Superior temporal gyrus (tissue), 1 donor: ENCODE data around the gene SLC14A1.
A peak's percentile ranks its signal among the peaks of the same experiment; 100 is the strongest.
"Not testable (repeated sequence)": the region's sequence is repeated elsewhere in the genome, so short reads cannot be mapped to it uniquely, and the experiment has no call there.

ENCODE experiments used
- DNase-seq: peaks from one replicate; pipeline ENCODE4 v3.0.0-alpha.2; 2016; ENCODE audit errors: extremely low spot score

The SLC14A1 gene

DNA sequence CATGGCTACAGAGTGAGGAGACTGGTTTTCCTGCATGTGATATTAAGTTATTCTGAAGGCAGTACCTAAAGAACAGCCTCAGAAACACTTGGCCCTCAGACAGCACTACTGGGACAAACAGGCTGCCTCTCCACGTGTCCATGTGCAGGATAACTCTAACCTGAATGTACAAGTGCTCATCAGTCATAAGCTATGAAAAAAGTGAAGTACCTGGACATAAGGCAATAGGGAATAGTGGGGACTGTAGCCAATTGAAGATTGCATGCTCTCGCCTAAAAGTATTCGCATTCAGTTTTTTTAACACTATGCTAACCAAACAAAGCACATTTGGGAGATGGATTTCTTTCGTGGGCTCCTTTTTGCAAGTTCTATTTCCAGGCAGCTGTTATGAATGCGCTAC is 33.0 kb downstream of the SLC14A1 start:
- DNase-seq, result no peak

DNA sequence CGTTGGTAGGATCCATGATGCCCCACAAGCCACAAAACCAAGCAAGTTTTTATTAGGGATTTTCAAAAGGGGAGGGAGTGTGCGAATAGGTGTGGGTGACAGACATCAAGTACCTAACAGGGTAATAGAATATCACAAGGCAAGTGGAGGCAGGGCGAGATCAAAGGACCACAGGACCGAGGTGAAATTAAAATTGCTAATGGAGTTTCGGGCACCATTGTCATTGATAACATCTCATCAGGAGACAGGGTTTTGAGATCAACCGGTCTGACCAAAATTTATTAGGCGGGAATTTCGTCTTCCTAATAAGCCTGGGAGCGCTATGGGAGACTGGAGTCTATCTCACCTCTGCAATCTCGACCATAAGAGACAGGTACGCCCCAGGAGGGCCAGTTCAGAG is 33.7 kb downstream of the SLC14A1 start:
- DNase-seq, result not testable (repeated sequence)

DNA sequence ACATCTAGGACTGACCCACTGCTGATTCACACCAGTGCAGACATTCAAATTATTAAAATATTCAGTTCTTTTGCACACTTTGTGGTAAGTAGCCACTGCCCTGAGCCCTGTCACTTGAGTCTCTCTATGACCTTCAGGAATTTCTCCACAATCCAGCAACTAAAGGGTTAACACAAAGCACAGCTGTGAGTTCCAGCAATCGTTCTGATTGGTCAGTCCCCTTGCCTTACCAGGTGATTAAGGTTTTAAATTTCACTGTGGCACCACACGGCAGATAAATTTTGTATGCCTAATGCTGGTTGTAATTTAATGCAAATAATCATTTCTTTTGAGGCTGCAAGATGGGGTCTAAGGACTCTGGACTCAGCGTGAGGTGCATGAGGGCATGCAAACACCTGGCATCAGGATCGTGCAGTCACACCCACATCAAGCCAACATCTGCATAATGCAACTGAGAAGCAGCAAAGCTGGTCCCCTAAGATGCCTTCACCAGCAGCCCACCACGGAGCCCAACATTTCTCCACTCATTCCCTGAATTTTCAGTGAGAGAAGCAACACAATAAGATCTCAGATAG is 36.6 kb downstream of the SLC14A1 start:
- DNase-seq, result no peak

DNA sequence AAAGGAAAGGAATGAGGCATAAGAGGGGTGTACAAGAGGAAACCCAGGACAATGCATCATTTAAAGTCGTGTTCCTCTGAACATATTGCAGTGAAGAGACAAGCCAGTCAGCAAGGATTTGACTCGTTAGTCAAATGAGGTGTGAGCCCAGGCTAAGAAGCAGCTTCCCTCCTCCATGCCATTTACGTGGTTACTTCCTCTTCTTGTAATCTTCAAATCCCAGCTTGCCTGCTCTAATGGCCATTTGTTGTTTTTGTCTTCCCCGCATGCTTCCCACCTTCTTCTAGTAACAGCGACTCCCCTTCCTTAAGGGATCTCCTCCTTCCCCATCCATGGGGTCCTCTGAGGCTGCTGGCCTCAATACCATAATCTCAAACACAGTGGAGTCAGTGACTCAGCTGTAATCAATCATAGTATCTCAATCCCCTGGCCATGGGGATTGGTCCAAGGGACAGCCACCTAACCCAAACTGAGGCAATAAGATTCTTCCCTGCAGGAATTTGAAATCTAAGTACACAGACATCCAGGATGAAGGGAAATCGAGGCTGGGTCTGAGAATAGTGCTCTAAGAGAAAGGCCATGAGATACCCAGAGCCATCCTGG is 37.6 kb downstream of the SLC14A1 start:
- no peak for DNase-seq

DNA sequence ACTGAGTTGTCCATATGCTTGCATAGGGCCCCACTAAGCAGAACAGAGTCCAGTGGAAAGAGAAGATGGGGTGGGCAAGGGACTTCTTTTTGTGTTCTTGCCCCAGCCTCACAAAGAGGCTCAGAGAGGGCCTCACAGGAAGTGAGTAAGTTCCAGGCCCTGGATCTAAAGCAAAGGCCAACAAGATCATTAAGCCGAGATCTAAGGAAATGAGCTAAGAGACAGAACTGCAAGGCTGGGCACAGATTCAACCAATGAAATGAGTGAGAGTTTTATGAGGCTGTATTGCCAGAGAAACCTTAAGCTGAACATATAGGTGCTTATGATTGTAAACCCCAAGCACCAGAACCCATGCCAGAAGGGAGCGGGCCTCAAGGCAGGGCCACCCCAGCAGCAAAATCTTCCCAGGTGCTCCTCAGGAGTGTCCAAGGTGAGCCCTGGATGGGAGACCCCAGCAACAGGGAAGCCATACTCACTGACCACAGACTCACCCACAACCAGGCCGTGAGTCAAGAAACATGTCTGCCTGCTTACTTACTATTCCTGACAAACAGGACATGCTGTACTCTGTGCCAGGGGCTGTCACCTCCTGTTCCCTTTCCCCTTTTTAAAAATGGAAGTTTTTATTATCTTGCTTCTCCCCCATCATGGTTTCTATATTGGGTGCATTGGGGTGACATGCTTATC is 40.2 kb downstream of the SLC14A1 start:
- DNase-seq, result no peak

DNA sequence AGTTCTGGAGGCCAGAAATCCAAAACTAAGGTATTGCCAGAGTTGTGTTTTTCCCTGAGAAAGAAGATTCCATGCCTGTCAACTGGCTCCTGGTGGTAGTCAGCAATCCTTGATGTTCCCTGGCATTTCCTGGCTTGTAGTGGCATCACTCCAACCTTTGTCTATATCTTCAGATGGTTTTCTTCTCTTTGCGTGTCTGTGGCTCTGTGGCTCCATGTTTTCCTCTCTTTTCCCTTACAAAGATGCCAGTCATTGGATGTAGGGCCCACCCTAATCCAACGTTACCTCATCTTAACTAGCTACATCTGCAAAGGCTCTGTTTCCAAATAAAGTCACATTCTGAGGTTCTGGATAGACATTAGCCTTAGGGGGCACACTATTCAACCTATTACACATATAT is 41.8 kb downstream of the SLC14A1 start:
- DNase-seq, result no peak

DNA sequence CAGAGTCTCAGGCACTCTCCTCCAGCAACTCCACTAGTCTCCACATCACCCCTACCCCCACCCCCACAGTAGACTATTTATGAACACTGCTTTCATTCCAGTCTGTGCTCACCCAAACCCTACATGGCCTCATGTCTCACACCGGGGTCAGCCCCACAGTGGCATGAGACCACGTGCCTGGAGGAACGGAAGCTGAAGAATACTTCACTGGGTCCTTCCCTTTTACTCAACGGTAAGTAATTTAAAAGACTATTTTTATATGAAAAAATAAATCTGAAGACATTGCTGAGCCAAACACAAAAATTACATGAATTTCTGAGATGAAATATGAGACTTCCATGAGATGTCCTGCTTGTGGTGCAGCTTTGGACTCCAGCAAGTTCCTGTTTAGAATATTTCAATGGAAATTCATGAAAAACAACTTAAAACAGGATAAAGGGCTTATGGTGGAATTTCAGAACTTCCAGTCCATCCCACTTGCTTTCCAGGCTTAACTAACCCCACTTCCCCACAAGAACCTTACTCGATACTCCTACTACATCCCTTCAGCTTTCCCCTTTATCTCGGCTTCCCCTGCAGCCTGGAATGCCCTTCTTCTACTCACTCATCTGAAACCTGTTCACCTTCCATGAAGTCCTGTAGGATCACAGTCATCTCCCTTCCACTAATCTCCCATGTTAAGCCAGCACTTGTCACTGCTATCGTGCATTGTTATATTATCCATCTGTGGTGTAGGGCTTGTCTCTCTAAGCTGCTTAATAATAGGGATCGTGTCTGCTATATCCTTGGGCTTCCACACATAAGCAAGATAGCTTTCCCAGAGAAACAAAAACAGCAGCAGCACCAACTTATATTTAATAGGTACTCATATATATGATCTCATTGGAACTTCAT is 47.9 kb downstream of the SLC14A1 start:
- DNase-seq, result no peak

DNA sequence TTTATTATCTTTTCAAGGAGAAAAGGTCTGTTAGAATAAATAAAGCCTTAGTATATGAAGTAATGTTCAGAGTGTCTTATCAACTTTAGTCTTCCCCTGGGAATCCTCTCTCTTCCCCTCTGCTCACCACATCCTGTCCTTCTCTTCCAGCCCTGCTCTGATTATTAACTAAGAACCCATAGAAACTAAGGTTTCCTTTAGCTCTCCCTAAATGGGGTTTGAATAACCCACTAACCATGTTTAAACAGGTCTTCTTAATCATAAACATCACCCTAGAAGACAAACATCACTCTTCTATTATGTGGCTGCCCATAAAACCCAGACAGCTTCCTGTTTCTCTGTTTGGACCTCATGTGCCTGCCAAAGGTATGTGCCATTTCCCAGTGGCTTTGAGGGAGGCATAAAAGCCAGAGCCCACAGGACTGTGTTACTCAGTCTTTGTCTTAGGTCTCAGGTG is 50.1 kb downstream of the SLC14A1 start:
- no peak for DNase-seq

DNA sequence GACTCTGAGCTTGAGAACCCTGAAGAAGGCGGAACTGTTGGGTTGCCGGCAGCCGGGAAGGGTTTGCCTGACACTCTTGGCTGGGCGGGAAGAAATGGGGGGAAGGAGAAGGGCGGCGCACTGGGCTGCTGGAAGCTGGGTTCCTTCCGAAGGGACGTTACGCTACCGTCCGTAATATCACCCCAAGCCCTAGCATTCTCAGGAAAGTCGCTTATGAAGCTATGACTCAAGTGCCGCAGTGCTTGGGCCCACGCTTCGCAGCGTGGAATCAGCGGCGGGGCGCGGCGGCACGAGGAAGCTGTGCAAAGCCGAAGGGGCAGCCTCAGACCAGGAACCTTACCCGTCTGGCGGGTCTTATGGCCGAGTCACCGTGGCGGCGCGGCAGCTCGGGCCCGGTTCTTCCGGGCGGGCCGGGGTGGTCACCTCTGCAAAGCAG is 51.3 kb downstream of the SLC14A1 start:
- DNase-seq, result peak; percentile 60

DNA sequence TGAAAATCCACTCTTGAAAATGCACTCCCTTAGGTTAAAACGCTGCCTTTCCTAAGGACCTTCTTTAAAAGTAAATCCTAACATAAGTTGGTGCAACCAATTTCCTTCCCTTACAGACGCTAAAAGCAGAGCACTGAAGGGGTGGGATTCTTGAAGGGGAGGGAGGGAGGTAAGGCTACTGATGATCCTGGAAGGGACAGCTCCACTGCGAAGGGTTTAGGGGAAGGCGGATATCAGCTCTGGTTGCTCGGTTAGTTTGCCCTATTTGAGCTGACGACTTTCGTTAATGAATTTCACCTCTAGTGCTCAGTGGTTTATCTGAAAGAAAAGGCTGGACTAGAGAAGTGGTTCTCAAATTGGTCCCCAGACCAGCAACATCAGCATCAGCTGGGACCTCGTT is 51.8 kb downstream of the SLC14A1 start:
- no peak for DNase-seq

DNA sequence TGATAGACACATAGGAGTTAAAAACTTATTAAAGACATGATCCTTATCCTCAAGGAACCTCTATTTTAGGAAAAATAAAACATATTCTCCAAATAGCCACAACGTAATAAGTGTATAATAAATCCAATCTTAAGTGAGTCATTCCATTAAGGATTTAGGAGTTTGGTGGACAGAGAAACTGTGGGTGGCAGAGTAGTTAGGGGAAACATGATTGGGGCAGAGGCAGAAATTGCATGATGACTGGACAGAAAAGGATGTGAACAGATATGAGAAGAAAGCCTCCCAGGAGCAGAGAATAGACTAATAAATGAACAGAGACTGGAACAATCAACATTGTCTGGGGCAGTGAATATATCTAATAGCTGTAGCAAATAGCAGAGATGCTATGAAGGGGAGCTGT is 53.4 kb downstream of the SLC14A1 start:
- DNase-seq, result no peak

DNA sequence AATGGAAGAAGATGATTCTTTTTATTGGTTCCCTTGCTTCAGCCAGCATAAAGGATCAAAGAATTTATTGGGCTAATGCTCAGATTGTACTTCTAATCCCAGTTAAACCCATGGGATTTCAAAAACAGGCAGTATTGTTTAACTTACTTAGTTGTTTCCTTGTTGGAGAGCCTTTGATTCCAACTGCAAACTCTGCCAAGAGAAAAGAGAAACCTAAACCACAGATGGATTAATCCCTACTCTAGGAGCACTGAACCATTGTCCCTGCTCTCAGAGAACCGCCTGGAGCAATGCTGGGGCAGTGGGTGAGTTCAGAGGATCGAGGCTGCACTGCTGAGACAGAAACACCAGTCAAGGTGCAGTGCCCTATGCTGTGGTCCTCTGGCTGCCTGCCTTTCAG is 56.6 kb downstream of the SLC14A1 start:
- DNase-seq, result no peak

DNA sequence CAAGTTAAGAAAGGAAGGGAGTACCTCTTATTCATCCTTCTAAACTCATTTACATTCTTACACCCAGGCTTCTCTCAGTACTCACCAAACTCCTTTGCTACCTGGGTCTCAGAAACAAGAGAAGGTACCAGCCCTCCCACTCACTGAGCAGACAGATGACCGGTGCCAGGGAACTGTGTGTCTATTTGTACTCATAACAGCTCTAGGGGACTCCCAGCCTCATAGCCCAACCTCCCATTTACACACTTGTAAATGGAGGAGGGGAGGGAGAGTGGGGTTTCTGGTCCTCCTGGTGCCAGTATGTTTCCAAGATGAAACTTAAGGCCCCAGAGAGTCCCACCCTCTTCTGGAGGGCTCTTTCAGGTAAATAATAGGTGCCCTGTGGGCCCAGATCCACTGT is 58.7 kb downstream of the SLC14A1 start:
- no peak for DNase-seq

DNA sequence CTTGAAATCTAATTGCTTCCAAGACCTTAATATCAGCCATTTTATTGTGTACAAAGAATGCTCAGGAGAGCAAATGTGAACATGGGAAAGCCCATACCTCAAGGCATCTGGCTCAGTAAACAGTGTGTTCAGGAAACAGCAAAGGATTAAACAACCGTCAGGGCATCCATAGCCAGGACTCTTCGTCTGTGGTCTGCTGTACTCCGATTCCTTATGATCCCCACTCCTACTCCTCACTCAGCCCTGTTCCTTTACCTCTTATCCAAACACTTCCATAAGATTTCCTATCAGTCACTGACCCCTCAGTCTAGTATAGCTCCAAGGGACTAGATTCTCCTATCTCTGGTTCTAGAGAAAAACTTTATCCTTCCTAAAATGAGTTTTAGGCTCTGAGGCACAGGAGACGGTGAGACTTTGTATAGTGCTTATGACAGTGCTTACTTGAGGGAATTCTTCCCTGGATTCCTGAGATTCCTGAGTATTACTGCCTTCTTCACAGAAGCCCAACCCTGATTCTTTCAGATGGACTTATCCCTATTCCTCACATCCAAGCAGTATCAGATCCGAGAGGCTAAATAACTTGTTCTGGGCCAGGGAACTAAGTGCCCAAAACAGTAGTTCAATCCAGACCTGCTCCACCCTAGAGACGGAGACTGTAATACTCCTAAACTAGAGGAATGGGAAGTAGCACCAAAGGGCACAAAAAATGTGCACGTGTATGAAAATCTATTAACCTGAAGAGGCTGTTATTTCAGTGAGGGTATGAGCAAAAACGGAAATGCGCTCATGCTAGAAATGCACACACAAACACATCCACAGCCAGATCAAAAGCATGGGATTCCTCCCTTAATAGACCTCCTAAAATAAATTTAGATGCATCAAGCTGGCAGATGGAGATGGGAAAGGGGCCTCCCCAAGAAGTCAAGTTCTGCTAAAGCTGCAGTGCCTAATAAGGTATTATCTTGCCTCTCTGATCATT is 59.4 kb downstream of the SLC14A1 start:
- DNase-seq, result no peak

DNA sequence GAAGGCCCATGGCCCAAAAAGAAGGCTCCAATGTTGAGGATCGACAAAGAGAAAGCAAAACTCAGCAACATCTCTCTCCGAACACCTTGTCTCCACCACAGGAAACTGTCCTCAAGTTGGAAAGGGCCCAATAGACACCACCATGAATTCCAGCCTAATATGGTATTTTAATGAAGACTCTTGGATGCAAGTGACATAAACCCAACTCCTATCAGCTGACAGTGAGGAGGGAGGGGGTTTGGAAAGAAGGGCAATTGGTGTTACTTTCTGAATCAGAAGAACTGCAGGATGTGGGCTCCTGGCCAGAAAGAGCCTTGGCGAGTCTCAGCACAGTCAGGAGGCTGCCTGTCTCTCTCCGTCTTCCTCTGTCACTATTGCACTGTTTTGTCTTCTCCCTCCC is 61.2 kb downstream of the SLC14A1 start:
- no peak for DNase-seq

DNA sequence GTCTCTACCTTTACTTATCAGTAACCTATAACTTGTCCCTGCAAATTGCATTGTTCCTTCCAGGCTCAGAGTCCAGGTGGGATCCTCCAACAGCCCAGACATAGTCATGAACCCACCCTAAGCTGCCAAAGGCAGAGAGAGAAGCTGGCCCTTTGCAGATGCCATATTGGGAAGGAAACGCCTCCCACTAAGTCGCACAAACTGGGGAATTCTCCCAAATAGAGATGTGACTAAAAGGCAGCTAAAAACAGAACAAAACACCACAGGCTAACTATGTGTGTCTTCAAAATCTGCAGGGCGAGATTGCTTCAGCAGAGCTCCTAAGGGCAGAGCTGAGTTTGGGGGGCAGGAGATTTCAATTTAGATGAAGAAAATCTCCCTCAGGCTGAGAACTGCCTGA is 63.0 kb downstream of the SLC14A1 start:
- no peak for DNase-seq

DNA sequence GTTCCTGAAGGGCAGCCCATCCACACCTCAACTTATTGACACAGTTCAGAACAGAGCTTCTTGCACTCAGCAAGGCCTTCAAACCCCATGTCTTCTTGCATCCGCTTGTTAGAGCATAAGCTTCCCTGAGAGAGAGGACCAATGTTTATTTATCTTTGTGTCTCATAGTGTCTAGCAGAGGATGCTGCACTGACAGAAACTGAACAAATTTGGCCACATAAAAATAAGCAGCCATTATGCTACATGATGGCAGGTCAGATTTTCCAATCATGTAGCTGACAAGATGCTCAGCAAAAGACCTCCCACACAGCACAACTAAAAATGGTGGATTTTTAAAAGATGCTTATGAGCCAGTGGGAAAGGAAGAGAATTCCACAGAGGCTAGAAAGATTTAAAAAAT is 63.4 kb downstream of the SLC14A1 start:
- DNase-seq, result no peak

DNA sequence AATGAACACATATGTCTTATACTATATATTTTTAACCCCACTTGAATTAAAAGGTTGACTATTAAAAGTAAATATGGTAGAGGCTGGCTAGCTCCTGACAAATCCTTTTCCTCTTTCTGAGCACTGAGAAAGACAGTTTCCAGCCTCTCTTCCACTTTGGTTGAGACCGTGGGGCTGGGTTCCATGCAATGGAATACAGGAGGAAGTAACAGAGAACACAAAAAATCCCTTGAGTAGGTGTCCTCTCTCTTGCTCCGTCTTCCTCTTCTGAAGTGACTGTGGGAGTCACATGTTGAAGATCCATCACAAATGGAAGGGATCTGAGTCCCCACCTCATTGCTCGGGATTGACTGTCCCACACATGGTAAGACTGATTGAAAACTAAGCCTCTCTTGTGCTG is 64.9 kb downstream of the SLC14A1 start:
- no peak for DNase-seq

DNA sequence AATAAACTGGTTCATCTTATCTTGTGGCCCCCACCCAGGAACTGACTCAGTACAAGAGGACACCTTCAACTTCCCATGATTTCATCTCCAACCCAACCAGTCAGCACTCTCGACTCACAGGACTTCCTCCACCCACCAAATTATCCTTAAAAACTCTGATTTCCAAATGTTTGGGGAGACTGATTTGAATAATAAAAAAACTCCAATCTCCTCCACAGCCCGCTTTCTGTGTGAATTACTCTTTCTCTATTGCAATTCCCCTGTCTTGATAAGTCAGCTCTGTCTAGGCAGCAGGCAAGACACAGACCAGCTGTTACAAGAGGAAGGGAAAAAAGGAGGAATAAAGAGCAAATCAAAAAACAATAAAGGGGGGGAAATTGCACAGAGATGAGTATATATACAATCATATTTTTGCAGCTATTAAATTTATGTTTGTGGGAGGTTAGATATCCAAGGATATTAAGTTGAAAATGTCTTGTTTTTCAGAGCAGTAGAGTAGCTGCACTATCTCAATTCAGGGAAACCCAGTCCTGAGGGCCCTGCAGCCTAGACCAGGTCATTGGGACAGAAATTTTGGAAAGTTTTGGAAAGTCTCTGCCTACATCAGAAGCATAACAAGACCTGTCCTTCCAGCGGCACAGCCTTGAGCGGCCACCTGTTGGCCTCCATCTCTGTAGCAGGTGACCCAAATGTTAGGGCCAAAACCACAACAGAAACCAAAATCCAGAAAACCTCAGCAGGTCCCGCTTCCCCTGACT is 68.7 kb downstream of the SLC14A1 start:
- no peak for DNase-seq

DNA sequence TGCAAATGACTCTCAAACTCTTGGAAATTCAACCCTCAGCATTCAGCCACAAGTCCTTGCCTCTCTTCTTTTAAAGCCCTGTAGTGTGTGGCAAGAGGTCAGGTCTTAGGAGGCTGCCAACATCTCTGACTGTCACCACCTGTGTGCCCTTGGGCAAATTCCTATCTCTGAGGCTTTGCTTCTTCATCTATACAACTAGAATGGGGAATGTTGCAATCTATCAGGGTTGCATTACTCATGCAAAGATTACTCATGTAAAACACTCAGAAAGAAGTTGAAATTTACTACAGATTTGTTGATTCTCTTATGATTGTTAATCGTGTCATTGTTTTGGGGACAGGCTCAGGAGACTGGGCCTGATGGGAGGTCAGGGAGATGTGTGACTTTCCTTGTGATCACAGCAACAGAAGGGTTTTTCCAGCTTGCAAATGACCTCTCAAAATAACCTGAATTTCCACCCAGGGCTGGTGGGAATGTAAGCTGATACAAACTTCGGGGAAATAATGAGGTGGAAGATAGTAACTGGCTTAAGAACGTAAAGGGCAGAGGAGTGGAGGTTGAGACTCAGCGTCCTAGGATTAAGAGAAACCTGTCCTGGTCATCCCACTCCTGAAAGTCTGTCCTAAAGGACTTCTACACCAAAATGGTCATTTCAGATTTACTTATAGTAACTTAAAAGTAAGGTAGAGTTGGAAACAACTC is 69.4 kb downstream of the SLC14A1 start:
- no peak for DNase-seq
